IMR-90 (cell line): Measurements from ENCODE around the gene NOL4L. TPM values are rescaled to one million over a fixed set of nuclear protein-coding genes. Genes with fewer than 3 reads are reported as not detected.

Source experiments
- ATAC-seq: fragments of 200-7000 bp; cut with Tn5 transposase; 2 replicates; pipeline ENCODE4 v1.9.1; 2020; ENCODE audit warnings: low read depth, mild to moderate bottlenecking, moderate library complexity
- BruUV-seq: library from RNA; stranded (reverse); fragments of 400-500 nt; replicated peaks from 2 replicates; lab custom pipeline; 2021; lab: Mats Ljungman, UMichigan
- CTCF ChIA-PET: fragments of 300-600 bp; formaldehyde crosslinking; extraction: SDS; loops from one replicate; lab custom pipeline; 2021; ENCODE audit warnings: antibody characterized with exemption; lab: Yijun Ruan, JAX
- POLR2A ChIA-PET: fragments of 300-600 bp; sonication (Branson Sonifier 250); formaldehyde crosslinking; loops from one replicate; lab custom pipeline; 2022; ENCODE audit warnings: antibody characterized with exemption; ENCODE audit not compliant: unreplicated experiment; lab: Charles Lee
- DNase-seq: peaks from one replicate; pipeline ENCODE4 v3.0.0; 2013
- H2AFZ ChIP-seq: replicated peaks from 2 replicates; pipeline ENCODE3; 2013; ENCODE audit warnings: low read length, mild to moderate bottlenecking; ENCODE audit not compliant: poor library complexity
- H2AK5ac ChIP-seq: 2 replicates; pipeline ENCODE4 v1.6.1; 2013; ENCODE audit warnings: low read depth, low read length, inconsistent platforms
- H2AK9ac ChIP-seq: replicated peaks from 2 replicates; pipeline ENCODE3; 2013; ENCODE audit warnings: mild to moderate bottlenecking, low read depth, low read length, moderate library complexity; ENCODE audit not compliant: poor library complexity
- H2BK120ac ChIP-seq: 2 replicates; pipeline ENCODE4 v1.6.1; 2013; ENCODE audit warnings: low read depth, low read length, inconsistent platforms
- H2BK15ac ChIP-seq: 3 replicates; pipeline ENCODE4 v1.6.1; 2013; ENCODE audit warnings: low read depth, low read length, inconsistent platforms
- H2BK20ac ChIP-seq: 2 replicates; pipeline ENCODE4 v1.6.1; 2013; ENCODE audit warnings: low read depth, mild to moderate bottlenecking, inconsistent platforms, low read length, moderate library complexity
- H2BK5ac ChIP-seq: 2 replicates; pipeline ENCODE4 v1.6.1; 2013; ENCODE audit warnings: mild to moderate bottlenecking, low read depth, low read length, inconsistent platforms; ENCODE audit not compliant: poor library complexity, severe bottlenecking
- H3K14ac ChIP-seq: replicated peaks from 2 replicates; pipeline ENCODE4 v1.6.1; 2013; ENCODE audit warnings: low read depth, low read length, inconsistent platforms
- H3K18ac ChIP-seq: 2 replicates; pipeline ENCODE4 v1.6.1; 2013; ENCODE audit warnings: low read depth, low read length, control low read depth
- H3K23ac ChIP-seq: 2 replicates; pipeline ENCODE4 v1.6.1; 2013; ENCODE audit warnings: low read depth, low read length, inconsistent platforms
- H3K27ac ChIP-seq: 2 replicates; pipeline ENCODE4 v1.5.1; 2013; ENCODE audit warnings: mild to moderate bottlenecking, control low read depth, low read length; ENCODE audit not compliant: insufficient read depth
- H3K27me3 ChIP-seq: 2 replicates; pipeline ENCODE4 v1.6.1; 2013; ENCODE audit warnings: low read length; ENCODE audit not compliant: control insufficient read depth, insufficient read depth
- H3K36me3 ChIP-seq: 2 replicates; pipeline ENCODE4 v1.6.1; 2013; ENCODE audit warnings: low read length, mixed read lengths; ENCODE audit not compliant: control insufficient read depth, insufficient read depth
- H3K4ac ChIP-seq: 2 replicates; pipeline ENCODE4 v1.6.1; 2013; ENCODE audit warnings: low read depth, low read length, inconsistent platforms
- H3K4me1 ChIP-seq: 2 replicates; pipeline ENCODE4 v1.6.1; 2013; ENCODE audit warnings: low read length, mixed read lengths; ENCODE audit not compliant: control insufficient read depth, insufficient read depth
- H3K4me2 ChIP-seq: 2 replicates; pipeline ENCODE4 v1.6.1; 2013; ENCODE audit warnings: low read depth, mild to moderate bottlenecking, control low read depth, low read length, moderate library complexity
- H3K4me3 ChIP-seq: 2 replicates; pipeline ENCODE4 v1.5.1; 2013; ENCODE audit warnings: low read depth, mild to moderate bottlenecking, control low read depth, low read length, moderate library complexity; ENCODE audit not compliant: insufficient read depth
- H3K56ac ChIP-seq: 2 replicates; pipeline ENCODE4 v1.6.1; 2013; ENCODE audit warnings: low read length, inconsistent platforms; ENCODE audit not compliant: insufficient read depth; ENCODE audit errors: extremely low read depth
- H3K79me1 ChIP-seq, 2 experiments: 2 replicates each; pipeline ENCODE4 v1.6.1; 2013; ENCODE audit warnings: low read length in 2 of 2, inconsistent platforms in 1 of 2, low read depth in 1 of 2
- H3K9ac ChIP-seq: 2 replicates; pipeline ENCODE4 v1.6.1; 2013; ENCODE audit warnings: low read depth, low read length, control low read depth
- H3K9me1 ChIP-seq: 2 replicates; pipeline ENCODE4 v1.6.1; 2013; ENCODE audit warnings: low read length, inconsistent platforms; ENCODE audit not compliant: insufficient read depth
- H3K9me3 ChIP-seq: 2 replicates; pipeline ENCODE4 v1.6.1; 2013; ENCODE audit warnings: low read length; ENCODE audit not compliant: control insufficient read depth, insufficient read depth
- H4K20me1 ChIP-seq: 2 replicates; pipeline ENCODE4 v1.6.1; 2013; ENCODE audit warnings: low read length, inconsistent platforms; ENCODE audit not compliant: insufficient read depth
- H4K5ac ChIP-seq: 2 replicates; pipeline ENCODE4 v1.6.1; 2013; ENCODE audit warnings: mild to moderate bottlenecking, low read depth, low read length, control low read depth
- H4K8ac ChIP-seq, 2 experiments: 2 replicates each; pipeline ENCODE4 v1.6.1; 2013; ENCODE audit warnings: low read depth in 2 of 2, low read length in 2 of 2, control low read depth in 1 of 2, inconsistent platforms in 1 of 2
- H4K91ac ChIP-seq: 2 replicates; pipeline ENCODE4 v1.6.1; 2013; ENCODE audit warnings: low read depth, low read length, inconsistent platforms; ENCODE audit not compliant: insufficient read depth
- BHLHE40 ChIP-seq: fragments of 150-350 bp; IDR thresholded peaks from 2 replicates; pipeline ENCODE4 v1.6.1; 2016; ENCODE audit warnings: mild to moderate bottlenecking, low read depth, low read length
- CHD1 ChIP-seq: IDR thresholded peaks from 2 replicates; pipeline ENCODE4 v1.6.1; 2012; ENCODE audit warnings: low read depth, low read length, improper control_type of control experiment
- MAFK ChIP-seq: IDR thresholded peaks from 2 replicates; pipeline ENCODE4 v1.6.1; 2012; ENCODE audit warnings: low read depth, low read length, improper control_type of control experiment
- MAZ ChIP-seq: IDR thresholded peaks from 2 replicates; pipeline ENCODE4 v1.6.1; 2012; ENCODE audit warnings: low read depth, mild to moderate bottlenecking, low read length, improper control_type of control experiment, moderate library complexity, borderline replicate concordance
- NFE2L2 ChIP-seq: fragments of 150-350 bp; IDR thresholded peaks from 2 replicates; pipeline ENCODE4 v1.6.1; 2016; ENCODE audit warnings: low read depth, mild to moderate bottlenecking, low read length
- POLR2A ChIP-seq: IDR thresholded peaks from 2 replicates; pipeline ENCODE4 v1.6.1; 2012; ENCODE audit warnings: mild to moderate bottlenecking, low read depth, low read length
- RAD21 ChIP-seq: IDR thresholded peaks from 2 replicates; pipeline ENCODE4 v1.6.1; 2012; ENCODE audit warnings: low read length, improper control_type of control experiment
- RFX5 ChIP-seq: IDR thresholded peaks from 2 replicates; pipeline ENCODE4 v1.8.0; 2012; ENCODE audit warnings: low read depth, mild to moderate bottlenecking, low read length, moderate library complexity
- WGBS, 2 experiments: methylation state at CpG; one replicate each; pipeline versions ENCODE4 v1.1.5 to v1.1.7; 2013; ENCODE audit warnings: missing lambda C conversion rate in 2 of 2; ENCODE audit not compliant: insufficient read length in 1 of 2; ENCODE audit errors: extremely low coverage in 2 of 2; 5-methylcytosine and 5-hydroxymethylcytosine counted together
- dilution Hi-C: fragments of 300-500 bp; cut with HindIII; formaldehyde crosslinking; loops from one replicate; pipeline ENCODE4 v1.14.3; 2018; ENCODE audit warnings: low sequenced_read_pairs; ENCODE audit not compliant: unreplicated experiment
- in situ Hi-C: fragments of 300-500 bp; cut with MboI; formaldehyde crosslinking; loops from 3 replicates; pipeline ENCODE4 v1.14.3; 2019; ENCODE audit warnings: low sequenced_read_pairs, inconsistent platforms, mixed read lengths
- intact Hi-C: fragments of 100-400 bp; cut with micrococcal nuclease; formaldehyde crosslinking; loops from 2 replicates; pipeline ENCODE4 v1.10.0; 2022
- polyA plus RNA-seq, 3 experiments: library from polyadenylated mRNA; depleted of rRNA; stranded (reverse); fragments of >200 nt; gene quantifications; 2 replicates each; pipeline ENCODE4 v1.2.3, GENCODE V29; 2012; ENCODE audit warnings: low replicate concordance in 1 of 3
- total RNA-seq: library from RNA; depleted of rRNA; stranded (reverse); fragments of >200 nt; gene quantifications from 2 replicates; pipeline ENCODE4 v1.2.3, GENCODE V29; 2012
- TF ChIP-seq, protein P1 (sequence below): fragments of 150-350 bp; IDR thresholded peaks from 2 replicates; pipeline ENCODE4 v1.6.1; 2016; ENCODE audit warnings: low read depth, mild to moderate bottlenecking, low read length, moderate library complexity, borderline replicate concordance
- TF ChIP-seq, protein P2 (sequence below): conservative IDR thresholded peaks from 2 replicates; pipeline ENCODE4 v1.5.1; 2012; ENCODE audit warnings: mild to moderate bottlenecking, low read depth, low read length, improper control_type of control experiment

Gene NOL4L
- total and polyA plus RNA-seq, 2 of the 4 experiments (the other 2 are of a cell fraction) = 4.7 to 13.3 TPM

DNA sequence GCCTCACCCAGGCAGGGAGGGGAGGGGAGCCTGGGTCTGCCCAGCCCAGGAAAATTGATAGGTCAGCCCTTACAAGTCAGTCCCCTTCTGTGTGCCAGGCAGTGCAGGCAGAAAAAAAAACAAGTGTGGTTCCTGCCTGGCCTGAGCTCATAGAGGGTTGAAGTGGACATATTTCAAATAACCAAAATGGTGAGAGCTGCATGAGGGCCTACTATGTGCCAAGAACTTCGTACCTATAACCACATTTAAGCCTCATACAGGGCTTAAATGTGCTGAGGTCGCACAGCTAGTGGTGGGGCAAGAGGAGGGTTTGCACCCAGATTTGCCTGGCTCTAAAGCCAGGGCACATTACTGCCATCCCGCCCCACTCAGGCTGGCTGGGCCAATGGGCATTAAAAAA, 6.9 kb upstream of the NOL4L start:
- H3K4me1 ChIP-seq = peaks cover 5% of the 10 kb centered on the region; the same call in 1 of the 2 replicates
- ATAC-seq (no peak), DNase-seq (no peak)
- H2AK5ac ChIP-seq = no peak overlapping the region
- no peak overlapping the region for H2AK9ac ChIP-seq
- no peak overlapping the region for H3K4ac ChIP-seq
- H4K91ac ChIP-seq = no peak overlapping the region
- H2AFZ ChIP-seq = no peak overlapping the region
- peaks cover 13% of the 10 kb centered on the region for H3K27me3 ChIP-seq
- H2BK15ac ChIP-seq = no peak overlapping the region
- intact Hi-C loops = no loop called here
- H4K8ac ChIP-seq = no peak overlapping the region
- H3K4me3 ChIP-seq = no peak overlapping the region
- H3K14ac ChIP-seq = no peak overlapping the region
- no peak overlapping the region for H4K5ac ChIP-seq
- H3K4me2 ChIP-seq = no peak overlapping the region
- CTCF ChIA-PET = no interaction called here
- H3K79me1 ChIP-seq = no peaks in the 10 kb centered on the region
- no peak overlapping the region for H3K56ac ChIP-seq
- H3K23ac ChIP-seq = no peak overlapping the region
- H3K9ac ChIP-seq = no peak overlapping the region
- dilution Hi-C loops = no loop called here
- BruUV-seq = no TSS peak
- H3K36me3 ChIP-seq = no peaks in the 10 kb centered on the region
- H3K18ac ChIP-seq = no peak overlapping the region
- H2BK120ac ChIP-seq = no peak overlapping the region
- H3K27ac ChIP-seq = no peak overlapping the region
- no CpG with 5 or more reads among the region's 3 CpGs for WGBS, 2 experiments
- TF ChIP-seq POLR2A = no peak
- no peak for TF ChIP-seq MAZ
- TF ChIP-seq MAFK = no peak
- TF ChIP-seq BHLHE40 = no peak
- TF ChIP-seq, protein P1, sequence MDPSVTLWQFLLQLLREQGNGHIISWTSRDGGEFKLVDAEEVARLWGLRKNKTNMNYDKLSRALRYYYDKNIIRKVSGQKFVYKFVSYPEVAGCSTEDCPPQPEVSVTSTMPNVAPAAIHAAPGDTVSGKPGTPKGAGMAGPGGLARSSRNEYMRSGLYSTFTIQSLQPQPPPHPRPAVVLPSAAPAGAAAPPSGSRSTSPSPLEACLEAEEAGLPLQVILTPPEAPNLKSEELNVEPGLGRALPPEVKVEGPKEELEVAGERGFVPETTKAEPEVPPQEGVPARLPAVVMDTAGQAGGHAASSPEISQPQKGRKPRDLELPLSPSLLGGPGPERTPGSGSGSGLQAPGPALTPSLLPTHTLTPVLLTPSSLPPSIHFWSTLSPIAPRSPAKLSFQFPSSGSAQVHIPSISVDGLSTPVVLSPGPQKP = no peak
- no peak for TF ChIP-seq RFX5
- TF ChIP-seq, protein P2, sequence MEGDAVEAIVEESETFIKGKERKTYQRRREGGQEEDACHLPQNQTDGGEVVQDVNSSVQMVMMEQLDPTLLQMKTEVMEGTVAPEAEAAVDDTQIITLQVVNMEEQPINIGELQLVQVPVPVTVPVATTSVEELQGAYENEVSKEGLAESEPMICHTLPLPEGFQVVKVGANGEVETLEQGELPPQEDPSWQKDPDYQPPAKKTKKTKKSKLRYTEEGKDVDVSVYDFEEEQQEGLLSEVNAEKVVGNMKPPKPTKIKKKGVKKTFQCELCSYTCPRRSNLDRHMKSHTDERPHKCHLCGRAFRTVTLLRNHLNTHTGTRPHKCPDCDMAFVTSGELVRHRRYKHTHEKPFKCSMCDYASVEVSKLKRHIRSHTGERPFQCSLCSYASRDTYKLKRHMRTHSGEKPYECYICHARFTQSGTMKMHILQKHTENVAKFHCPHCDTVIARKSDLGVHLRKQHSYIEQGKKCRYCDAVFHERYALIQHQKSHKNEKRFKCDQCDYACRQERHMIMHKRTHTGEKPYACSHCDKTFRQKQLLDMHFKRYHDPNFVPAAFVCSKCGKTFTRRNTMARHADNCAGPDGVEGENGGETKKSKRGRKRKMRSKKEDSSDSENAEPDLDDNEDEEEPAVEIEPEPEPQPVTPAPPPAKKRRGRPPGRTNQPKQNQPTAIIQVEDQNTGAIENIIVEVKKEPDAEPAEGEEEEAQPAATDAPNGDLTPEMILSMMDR = no peak
- no peak for TF ChIP-seq CHD1
- no peak for TF ChIP-seq NFE2L2
- no peak for TF ChIP-seq RAD21
- in situ Hi-C loops = no loop called here
- POLR2A ChIA-PET = interaction anchor here (0.7 kb wide), 1 partner anchor 529 kb away, joined by 3 read pairs; no protein-coding TSS in a partner anchor
- H3K9me1 ChIP-seq = peaks cover 10% of the 10 kb centered on the region; the same call in 1 of the 2 replicates
- no peak overlapping the region for H2BK5ac ChIP-seq
- H4K20me1 ChIP-seq = no peaks in the 10 kb centered on the region
- no peak overlapping the region for H2BK20ac ChIP-seq
- H3K9me3 ChIP-seq = no peaks in the 10 kb centered on the region
